GM23338 (cell line): Measurements from ENCODE around the gene CDK14. TPM values are rescaled to one million over a fixed set of nuclear protein-coding genes. Genes with fewer than 3 reads are reported as not detected.

Experiments used
- ATAC-seq: fragments of 200-7000 bp; cut with Tn5 transposase; 3 replicates; pipeline ENCODE4 v1.9.1; 2020
- DNase-seq: peaks from one replicate; pipeline ENCODE4 v3.0.0-alpha.2; 2015; ENCODE audit warnings: low spot score
- H2AFZ ChIP-seq: fragments of 200-600 bp; sonication (generic); 2 replicates; pipeline ENCODE4 v1.8.0; 2016; ENCODE audit warnings: antibody characterized with exemption, mild to moderate bottlenecking, moderate library complexity
- H3F3A ChIP-seq: fragments of 200-600 bp; sonication (generic); replicated peaks from 2 replicates; pipeline ENCODE4 v1.8.0; 2017; ENCODE audit warnings: antibody characterized with exemption, mixed run types, low read depth
- H3K27ac ChIP-seq: fragments of 200-600 bp; sonication (generic); 2 replicates; pipeline ENCODE4 v1.6.1; 2016; ENCODE audit warnings: low read depth
- H3K27me3 ChIP-seq: fragments of 200-600 bp; sonication (generic); 2 replicates; pipeline ENCODE4 v1.8.0; 2016; ENCODE audit warnings: mild to moderate bottlenecking, mixed run types, moderate library complexity; ENCODE audit not compliant: insufficient read depth
- H3K36me3 ChIP-seq: fragments of 200-600 bp; sonication (generic); 2 replicates; pipeline ENCODE4 v1.8.0; 2016; ENCODE audit warnings: mild to moderate bottlenecking; ENCODE audit not compliant: insufficient read depth
- H3K4me1 ChIP-seq: fragments of 200-600 bp; sonication (generic); 2 replicates; pipeline ENCODE4 v1.8.0; 2016; ENCODE audit warnings: mild to moderate bottlenecking, moderate library complexity; ENCODE audit not compliant: insufficient read depth
- H3K4me2 ChIP-seq: fragments of 200-600 bp; sonication (generic); 2 replicates; pipeline ENCODE4 v1.7.1; 2017; ENCODE audit warnings: mixed run types
- H3K4me3 ChIP-seq: fragments of 200-600 bp; sonication (generic); 2 replicates; pipeline ENCODE4 v1.6.1; 2016; ENCODE audit warnings: mixed run types
- H3K79me2 ChIP-seq: fragments of 200-600 bp; sonication (generic); replicated peaks from 2 replicates; pipeline ENCODE4 v1.8.0; 2017; ENCODE audit warnings: mild to moderate bottlenecking; ENCODE audit not compliant: insufficient read depth
- H3K9me2 ChIP-seq: fragments of 200-600 bp; sonication (generic); 2 replicates; pipeline ENCODE4 v1.8.0; 2017; ENCODE audit not compliant: insufficient read depth
- H4K20me1 ChIP-seq: fragments of 200-600 bp; sonication (generic); replicated peaks from 2 replicates; pipeline ENCODE4 v1.8.0; 2017; ENCODE audit warnings: mild to moderate bottlenecking; ENCODE audit not compliant: insufficient read depth
- H3K27ac Mint-ChIP-seq: 2 replicates; pipeline ENCODE4 v1.8.0; 2020; ENCODE audit warnings: inconsistent platforms, mild to moderate bottlenecking, moderate library complexity, mixed read lengths
- H3K27me3 Mint-ChIP-seq: 3 replicates; pipeline ENCODE4 v1.8.0; 2022; ENCODE audit warnings: low read depth, mild to moderate bottlenecking, moderate library complexity, mixed read lengths, inconsistent platforms; ENCODE audit not compliant: insufficient read depth, poor library complexity
- H3K36me3 Mint-ChIP-seq: 3 replicates; pipeline ENCODE4 v1.8.0; 2021; ENCODE audit warnings: low read depth, mild to moderate bottlenecking, inconsistent platforms, moderate library complexity, mixed read lengths
- H3K4me1 Mint-ChIP-seq: 3 replicates; pipeline ENCODE4 v1.8.0; 2020; ENCODE audit warnings: mild to moderate bottlenecking, inconsistent platforms, mixed read lengths
- H3K4me3 Mint-ChIP-seq: 3 replicates; pipeline ENCODE4 v1.8.0; 2021; ENCODE audit warnings: moderate library complexity, mild to moderate bottlenecking, inconsistent platforms, mixed read lengths
- H3K9me3 Mint-ChIP-seq: 3 replicates; pipeline ENCODE4 v1.8.0; 2020; ENCODE audit warnings: moderate library complexity, mild to moderate bottlenecking, inconsistent platforms, mixed read lengths
- EZH2 ChIP-seq: fragments of 200-600 bp; sonication (generic); IDR thresholded peaks from one replicate; pipeline ENCODE4 v1.8.0; 2017; ENCODE audit warnings: antibody characterized with exemption, mild to moderate bottlenecking, low read depth; ENCODE audit not compliant: unreplicated experiment
- EZH2phosphoT487 ChIP-seq: fragments of 200-600 bp; sonication (generic); IDR thresholded peaks from one replicate; pipeline ENCODE4 v1.8.1; 2018; ENCODE audit warnings: antibody characterized with exemption; ENCODE audit not compliant: unreplicated experiment
- ZNF114 ChIP-seq: fragments of 250-450 bp; sonication (Bioruptor Pico); IDR thresholded peaks from 2 replicates; pipeline ENCODE4 v1.5.0; 2020; ENCODE audit warnings: mild to moderate bottlenecking, moderate library complexity
- ZNF331 ChIP-seq: fragments of 250-450 bp; sonication (Bioruptor Pico); IDR thresholded peaks from 2 replicates; pipeline ENCODE4 v1.5.0; 2020; ENCODE audit warnings: low read depth, mild to moderate bottlenecking, moderate library complexity
- polyA plus RNA-seq: library from polyadenylated mRNA; unstranded; fragments of >200 nt; fragmentation: Nextera tagmentation; extraction: Ambion mirVana; gene quantifications from 2 replicates; pipeline ENCODE4 v1.2.1, GENCODE V29; 2016
- total RNA-seq: library from RNA; depleted of rRNA; stranded (reverse); fragments of >200 nt; shearing (Covaris generic); gene quantifications from 2 replicates; pipeline ENCODE4 v1.2.3, GENCODE V29; 2014
- TF ChIP-seq, protein P1 (sequence below): fragments of 250-450 bp; sonication (Bioruptor Pico); IDR thresholded peaks from 2 replicates; pipeline ENCODE4 v1.5.0; 2020; ENCODE audit warnings: mild to moderate bottlenecking, moderate library complexity
- TF ChIP-seq, protein P2 (sequence below): IDR thresholded peaks from 2 replicates; pipeline ENCODE4 v1.6.1; 2016; ENCODE audit warnings: antibody characterized with exemption

Gene CDK14
- total and polyA plus RNA-seq, 2 experiments from 2014 or later = 11.2 to 24.0 TPM

DNA sequence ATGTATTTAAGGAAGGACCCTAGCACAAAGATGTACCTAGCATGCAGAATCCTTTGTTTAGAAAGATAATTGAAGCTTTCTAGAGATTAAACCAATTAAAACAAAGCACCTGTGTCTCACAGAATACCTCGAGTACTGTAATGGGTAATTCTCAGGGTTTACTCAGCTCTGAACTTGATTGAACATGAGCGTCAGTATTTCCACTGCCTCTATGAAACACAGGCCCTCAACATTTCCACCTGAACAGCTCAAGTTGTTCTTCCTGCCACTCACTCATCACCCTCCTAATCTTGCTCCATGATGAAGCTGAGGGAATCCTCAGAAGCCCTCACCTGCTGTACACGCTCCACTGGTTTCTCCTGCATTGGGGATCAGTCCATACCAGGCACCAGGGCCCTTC, 634.4 kb downstream of the CDK14 start (continued):
- TF ChIP-seq, protein P1, sequence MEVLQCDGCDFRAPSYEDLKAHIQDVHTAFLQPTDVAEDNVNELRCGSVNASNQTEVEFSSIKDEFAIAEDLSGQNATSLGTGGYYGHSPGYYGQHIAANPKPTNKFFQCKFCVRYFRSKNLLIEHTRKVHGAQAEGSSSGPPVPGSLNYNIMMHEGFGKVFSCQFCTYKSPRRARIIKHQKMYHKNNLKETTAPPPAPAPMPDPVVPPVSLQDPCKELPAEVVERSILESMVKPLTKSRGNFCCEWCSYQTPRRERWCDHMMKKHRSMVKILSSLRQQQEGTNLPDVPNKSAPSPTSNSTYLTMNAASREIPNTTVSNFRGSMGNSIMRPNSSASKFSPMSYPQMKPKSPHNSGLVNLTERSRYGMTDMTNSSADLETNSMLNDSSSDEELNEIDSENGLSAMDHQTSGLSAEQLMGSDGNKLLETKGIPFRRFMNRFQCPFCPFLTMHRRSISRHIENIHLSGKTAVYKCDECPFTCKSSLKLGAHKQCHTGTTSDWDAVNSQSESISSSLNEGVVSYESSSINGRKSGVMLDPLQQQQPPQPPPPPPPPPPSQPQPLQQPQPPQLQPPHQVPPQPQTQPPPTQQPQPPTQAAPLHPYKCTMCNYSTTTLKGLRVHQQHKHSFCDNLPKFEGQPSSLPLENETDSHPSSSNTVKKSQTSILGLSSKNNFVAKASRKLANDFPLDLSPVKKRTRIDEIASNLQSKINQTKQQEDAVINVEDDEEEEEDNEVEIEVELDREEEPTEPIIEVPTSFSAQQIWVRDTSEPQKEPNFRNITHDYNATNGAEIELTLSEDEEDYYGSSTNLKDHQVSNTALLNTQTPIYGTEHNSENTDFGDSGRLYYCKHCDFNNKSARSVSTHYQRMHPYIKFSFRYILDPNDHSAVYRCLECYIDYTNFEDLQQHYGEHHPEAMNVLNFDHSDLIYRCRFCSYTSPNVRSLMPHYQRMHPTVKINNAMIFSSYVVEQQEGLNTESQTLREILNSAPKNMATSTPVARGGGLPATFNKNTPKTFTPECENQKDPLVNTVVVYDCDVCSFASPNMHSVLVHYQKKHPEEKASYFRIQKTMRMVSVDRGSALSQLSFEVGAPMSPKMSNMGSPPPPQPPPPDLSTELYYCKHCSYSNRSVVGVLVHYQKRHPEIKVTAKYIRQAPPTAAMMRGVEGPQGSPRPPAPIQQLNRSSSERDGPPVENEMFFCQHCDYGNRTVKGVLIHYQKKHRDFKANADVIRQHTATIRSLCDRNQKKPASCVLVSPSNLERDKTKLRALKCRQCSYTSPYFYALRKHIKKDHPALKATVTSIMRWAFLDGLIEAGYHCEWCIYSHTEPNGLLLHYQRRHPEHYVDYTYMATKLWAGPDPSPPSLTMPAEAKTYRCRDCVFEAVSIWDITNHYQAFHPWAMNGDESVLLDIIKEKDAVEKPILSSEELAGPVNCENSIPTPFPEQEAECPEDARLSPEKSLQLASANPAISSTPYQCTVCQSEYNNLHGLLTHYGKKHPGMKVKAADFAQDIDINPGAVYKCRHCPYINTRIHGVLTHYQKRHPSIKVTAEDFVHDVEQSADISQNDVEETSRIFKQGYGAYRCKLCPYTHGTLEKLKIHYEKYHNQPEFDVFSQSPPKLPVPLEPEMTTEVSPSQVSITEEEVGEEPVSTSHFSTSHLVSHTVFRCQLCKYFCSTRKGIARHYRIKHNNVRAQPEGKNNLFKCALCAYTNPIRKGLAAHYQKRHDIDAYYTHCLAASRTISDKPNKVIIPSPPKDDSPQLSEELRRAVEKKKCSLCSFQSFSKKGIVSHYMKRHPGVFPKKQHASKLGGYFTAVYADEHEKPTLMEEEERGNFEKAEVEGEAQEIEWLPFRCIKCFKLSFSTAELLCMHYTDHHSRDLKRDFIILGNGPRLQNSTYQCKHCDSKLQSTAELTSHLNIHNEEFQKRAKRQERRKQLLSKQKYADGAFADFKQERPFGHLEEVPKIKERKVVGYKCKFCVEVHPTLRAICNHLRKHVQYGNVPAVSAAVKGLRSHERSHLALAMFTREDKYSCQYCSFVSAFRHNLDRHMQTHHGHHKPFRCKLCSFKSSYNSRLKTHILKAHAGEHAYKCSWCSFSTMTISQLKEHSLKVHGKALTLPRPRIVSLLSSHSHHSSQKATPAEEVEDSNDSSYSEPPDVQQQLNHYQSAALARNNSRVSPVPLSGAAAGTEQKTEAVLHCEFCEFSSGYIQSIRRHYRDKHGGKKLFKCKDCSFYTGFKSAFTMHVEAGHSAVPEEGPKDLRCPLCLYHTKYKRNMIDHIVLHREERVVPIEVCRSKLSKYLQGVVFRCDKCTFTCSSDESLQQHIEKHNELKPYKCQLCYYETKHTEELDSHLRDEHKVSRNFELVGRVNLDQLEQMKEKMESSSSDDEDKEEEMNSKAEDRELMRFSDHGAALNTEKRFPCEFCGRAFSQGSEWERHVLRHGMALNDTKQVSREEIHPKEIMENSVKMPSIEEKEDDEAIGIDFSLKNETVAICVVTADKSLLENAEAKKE = no peak
- TF ChIP-seq, protein P2, sequence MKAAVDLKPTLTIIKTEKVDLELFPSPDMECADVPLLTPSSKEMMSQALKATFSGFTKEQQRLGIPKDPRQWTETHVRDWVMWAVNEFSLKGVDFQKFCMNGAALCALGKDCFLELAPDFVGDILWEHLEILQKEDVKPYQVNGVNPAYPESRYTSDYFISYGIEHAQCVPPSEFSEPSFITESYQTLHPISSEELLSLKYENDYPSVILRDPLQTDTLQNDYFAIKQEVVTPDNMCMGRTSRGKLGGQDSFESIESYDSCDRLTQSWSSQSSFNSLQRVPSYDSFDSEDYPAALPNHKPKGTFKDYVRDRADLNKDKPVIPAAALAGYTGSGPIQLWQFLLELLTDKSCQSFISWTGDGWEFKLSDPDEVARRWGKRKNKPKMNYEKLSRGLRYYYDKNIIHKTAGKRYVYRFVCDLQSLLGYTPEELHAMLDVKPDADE = no peak
- TF ChIP-seq ZNF331 (CRISPR knock-in tag) (no peak), ZNF114 (CRISPR knock-in tag) (no peak), EZH2phosphoT487 (no peak)

DNA sequence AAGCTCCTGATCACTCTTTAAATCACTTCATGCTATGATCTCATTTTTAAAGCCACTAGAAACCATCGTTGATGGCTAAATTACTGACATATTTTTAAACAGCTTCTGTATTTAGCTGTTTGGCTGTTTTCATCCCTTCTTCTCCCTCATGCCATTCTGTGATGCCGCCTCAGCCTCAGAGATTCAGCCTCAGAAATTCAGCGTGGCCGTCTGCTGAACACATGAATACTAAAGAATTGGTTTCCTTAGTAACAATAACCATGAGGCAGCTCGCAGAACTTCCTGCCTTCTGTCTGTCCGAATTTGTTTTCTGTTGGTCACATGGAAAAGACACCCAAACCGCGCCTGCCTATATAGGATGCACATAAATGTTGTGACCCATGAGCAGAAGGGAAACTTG, 637.1 kb downstream of the CDK14 start:
- no peak overlapping the region for H3K27ac Mint-ChIP-seq
- peaks cover 16% of the 10 kb centered on the region; the same call in 2 of the 3 replicates for H3K4me1 Mint-ChIP-seq
- H3K4me3 ChIP-seq = no peak overlapping the region
- H3K79me2 ChIP-seq = no peaks in the 10 kb centered on the region
- no peaks in the 10 kb centered on the region for H3K27me3 ChIP-seq
- H3K9me2 ChIP-seq = no peaks in the 10 kb centered on the region
- no peaks in the 10 kb centered on the region for H3F3A ChIP-seq
- ATAC-seq = no peak
- H3K4me1 ChIP-seq = no peaks in the 10 kb centered on the region; the same call in 1 of the 2 replicates
- no peaks in the 10 kb centered on the region for H4K20me1 ChIP-seq
- H3K4me2 ChIP-seq = no peak overlapping the region
- H3K36me3 Mint-ChIP-seq = no peaks in the 10 kb centered on the region
- H3K36me3 ChIP-seq = no peaks in the 10 kb centered on the region
- no peak overlapping the region for H3K27ac ChIP-seq
- no peak overlapping the region for H3K4me3 Mint-ChIP-seq
- H3K27me3 Mint-ChIP-seq = no peaks in the 10 kb centered on the region
- no peaks in the 10 kb centered on the region for H3K9me3 Mint-ChIP-seq
- DNase-seq = no peak
- H2AFZ ChIP-seq = no peak overlapping the region
- no peak for TF ChIP-seq EZH2
- TF ChIP-seq, protein P1 = no peak
- TF ChIP-seq, protein P2 = no peak
